Chondrocyte (in vitro differentiated cells): Measurements from ENCODE around the gene KIF21A. TPM values are rescaled to one million over a fixed set of nuclear protein-coding genes. Genes with fewer than 3 reads are reported as not detected.

Experiments
- DNase-seq: peaks from one replicate; pipeline ENCODE4 v3.0.0; 2021; ENCODE audit warnings: mixed read lengths, low spot score
- H3K27ac Mint-ChIP-seq: one replicate; pipeline ENCODE4 v1.8.0; 2021; ENCODE audit warnings: mild to moderate bottlenecking, moderate library complexity, mixed read lengths; ENCODE audit not compliant: unreplicated experiment
- H3K27me3 Mint-ChIP-seq: 2 replicates; pipeline ENCODE4 v1.8.0; 2021; ENCODE audit warnings: low read depth, mixed read lengths
- H3K36me3 Mint-ChIP-seq: 2 replicates; pipeline ENCODE4 v1.8.0; 2021; ENCODE audit warnings: low read depth, mixed read lengths
- H3K4me1 Mint-ChIP-seq: 2 replicates; pipeline ENCODE4 v1.8.0; 2021; ENCODE audit warnings: low read depth, mild to moderate bottlenecking, mixed read lengths
- H3K4me3 Mint-ChIP-seq: one replicate; pipeline ENCODE4 v1.8.0; 2021; ENCODE audit warnings: mild to moderate bottlenecking, moderate library complexity, mixed read lengths; ENCODE audit not compliant: unreplicated experiment
- H3K9me3 Mint-ChIP-seq: 2 replicates; pipeline ENCODE4 v1.8.0; 2021; ENCODE audit warnings: low read depth, mixed read lengths
- CTCF ChIP-seq: fragments of 200-600 bp; sonication (generic); IDR thresholded peaks from 2 replicates; pipeline ENCODE4 v1.5.0; 2021; ENCODE audit warnings: antibody characterized with exemption, mild to moderate bottlenecking, moderate library complexity
- total RNA-seq: library from RNA; stranded (reverse); gene quantifications from 3 replicates; pipeline ENCODE4 v1.2.1, GENCODE V29; 2021

The KIF21A gene
- total RNA-seq, 1 donor from 2014 or later: 9.4 TPM

- TF ChIP-seq CTCF: no peak
- no peaks in the 10 kb centered on the region for H3K27me3 Mint-ChIP-seq
- no peak for DNase-seq
- no peak overlapping the region for H3K4me3 Mint-ChIP-seq
- H3K9me3 Mint-ChIP-seq: peaks cover under 1% of the 10 kb centered on the region
- H3K36me3 Mint-ChIP-seq: no peaks in the 10 kb centered on the region
- H3K4me1 Mint-ChIP-seq: no peaks in the 10 kb centered on the region
- no peak overlapping the region for H3K27ac Mint-ChIP-seq
Measured at GRCh38 chr12:39390752-39391151, 52.2 kb downstream of the KIF21A start.

- no peaks in the 10 kb centered on the region for H3K27me3 Mint-ChIP-seq
- no peaks in the 10 kb centered on the region for H3K4me1 Mint-ChIP-seq
- no peak overlapping the region for H3K27ac Mint-ChIP-seq
Measured at GRCh38 chr12:39389399-39390150, 53.3 kb downstream of the KIF21A start.

GRCh38 chr12:39386335-39386734 is 56.6 kb downstream of the KIF21A start:
- TF ChIP-seq CTCF: no peak
- Mint-ChIP-seq H3K27me3 (no peaks in the 10 kb centered on the region), H3K4me3 (no peak overlapping the region), H3K36me3 (no peaks in the 10 kb centered on the region), H3K4me1 (no peaks in the 10 kb centered on the region), H3K9me3 (no peaks in the 10 kb centered on the region), H3K27ac (no peak overlapping the region)
- no peak for DNase-seq

More at GRCh38 chr12:39389399-39390150, 53.3 kb downstream of the KIF21A start:
- no peaks in the 10 kb centered on the region for H3K36me3 Mint-ChIP-seq
- no peak overlapping the region for H3K4me3 Mint-ChIP-seq
- no peaks in the 10 kb centered on the region for H3K9me3 Mint-ChIP-seq
- no peak for DNase-seq
- no peak for TF ChIP-seq CTCF

- Mint-ChIP-seq H3K4me1 (no peaks in the 10 kb centered on the region), H3K4me3 (no peak overlapping the region), H3K27ac (no peak overlapping the region), H3K36me3 (no peaks in the 10 kb centered on the region), H3K27me3 (no peaks in the 10 kb centered on the region), H3K9me3 (no peaks in the 10 kb centered on the region)
- no peak for TF ChIP-seq CTCF
- no peak for DNase-seq
Measured at GRCh38 chr12:39383114-39383513, 59.8 kb downstream of the KIF21A start.

GRCh38 chr12:39380090-39380489 is 62.8 kb downstream of the KIF21A start:
- Mint-ChIP-seq H3K27ac (no peak overlapping the region), H3K9me3 (no peaks in the 10 kb centered on the region), H3K4me3 (no peak overlapping the region), H3K4me1 (no peaks in the 10 kb centered on the region), H3K27me3 (no peaks in the 10 kb centered on the region), H3K36me3 (no peaks in the 10 kb centered on the region)
- DNase-seq: no peak
- TF ChIP-seq CTCF: no peak
